Measurements from ENCODE around the gene LDLRAD4.

GRCh38 chr18:13437796-13438506 is 219.4 kb downstream of the LDLRAD4 start:
- no peak for TF ChIP-seq SP1 (IDR thresholded peaks at IDR 0.05)
- no peak for TF ChIP-seq CTBP1 (IDR thresholded peaks at IDR 0.05; ENCODE audit: borderline replicate concordance)
- TF ChIP-seq ELF4 (IDR thresholded peaks at IDR 0.05), result no peak
- no peak for TF ChIP-seq FOXM1 (IDR thresholded peaks at IDR 0.05; ENCODE audit: borderline replicate concordance)
- TF ChIP-seq FOXK2 (IDR thresholded peaks at IDR 0.05), result no peak

All from HEK293T (cell line).